Measurements from ENCODE around the gene DFFA. TPM values are rescaled to one million over a fixed set of nuclear protein-coding genes. Genes with fewer than 3 reads are reported as not detected.

The DFFA gene
- total RNA-seq, 1 experiment from 2014 or later: 86.5 TPM

- TF ChIP-seq, protein P1, sequence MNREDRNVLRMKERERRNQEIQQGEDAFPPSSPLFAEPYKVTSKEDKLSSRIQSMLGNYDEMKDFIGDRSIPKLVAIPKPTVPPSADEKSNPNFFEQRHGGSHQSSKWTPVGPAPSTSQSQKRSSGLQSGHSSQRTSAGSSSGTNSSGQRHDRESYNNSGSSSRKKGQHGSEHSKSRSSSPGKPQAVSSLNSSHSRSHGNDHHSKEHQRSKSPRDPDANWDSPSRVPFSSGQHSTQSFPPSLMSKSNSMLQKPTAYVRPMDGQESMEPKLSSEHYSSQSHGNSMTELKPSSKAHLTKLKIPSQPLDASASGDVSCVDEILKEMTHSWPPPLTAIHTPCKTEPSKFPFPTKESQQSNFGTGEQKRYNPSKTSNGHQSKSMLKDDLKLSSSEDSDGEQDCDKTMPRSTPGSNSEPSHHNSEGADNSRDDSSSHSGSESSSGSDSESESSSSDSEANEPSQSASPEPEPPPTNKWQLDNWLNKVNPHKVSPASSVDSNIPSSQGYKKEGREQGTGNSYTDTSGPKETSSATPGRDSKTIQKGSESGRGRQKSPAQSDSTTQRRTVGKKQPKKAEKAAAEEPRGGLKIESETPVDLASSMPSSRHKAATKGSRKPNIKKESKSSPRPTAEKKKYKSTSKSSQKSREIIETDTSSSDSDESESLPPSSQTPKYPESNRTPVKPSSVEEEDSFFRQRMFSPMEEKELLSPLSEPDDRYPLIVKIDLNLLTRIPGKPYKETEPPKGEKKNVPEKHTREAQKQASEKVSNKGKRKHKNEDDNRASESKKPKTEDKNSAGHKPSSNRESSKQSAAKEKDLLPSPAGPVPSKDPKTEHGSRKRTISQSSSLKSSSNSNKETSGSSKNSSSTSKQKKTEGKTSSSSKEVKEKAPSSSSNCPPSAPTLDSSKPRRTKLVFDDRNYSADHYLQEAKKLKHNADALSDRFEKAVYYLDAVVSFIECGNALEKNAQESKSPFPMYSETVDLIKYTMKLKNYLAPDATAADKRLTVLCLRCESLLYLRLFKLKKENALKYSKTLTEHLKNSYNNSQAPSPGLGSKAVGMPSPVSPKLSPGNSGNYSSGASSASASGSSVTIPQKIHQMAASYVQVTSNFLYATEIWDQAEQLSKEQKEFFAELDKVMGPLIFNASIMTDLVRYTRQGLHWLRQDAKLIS (CRISPR knock-in tag; IDR thresholded peaks at IDR 0.05; ENCODE audit: borderline replicate concordance): no peak
- TF ChIP-seq JUN (CRISPR knock-in tag; IDR thresholded peaks at IDR 0.05) (no peak), NFE2L1 (CRISPR knock-in tag; IDR thresholded peaks at IDR 0.05) (0 out of 2 replicates have a peak, but pooled peaks have one; percentile 0), NR1H2 (CRISPR knock-in tag; IDR thresholded peaks at IDR 0.05) (no peak), ZNF396 (CRISPR knock-in tag; IDR thresholded peaks at IDR 0.05; ENCODE audit: borderline replicate concordance) (no peak), ATF6 (CRISPR knock-in tag; IDR thresholded peaks at IDR 0.05) (no peak), JAZF1 (CRISPR knock-in tag; IDR thresholded peaks at IDR 0.05) (no peak), ARID4B (CRISPR knock-in tag; IDR thresholded peaks at IDR 0.05; ENCODE audit: borderline replicate concordance) (no peak), RORB (CRISPR knock-in tag; IDR thresholded peaks at IDR 0.05) (no peak), GTF2I (CRISPR knock-in tag; conservative IDR thresholded peaks at IDR 0.05) (no peak), FOXK1 (CRISPR knock-in tag; IDR thresholded peaks at IDR 0.05) (no peak), STAT6 (CRISPR knock-in tag; conservative IDR thresholded peaks at IDR 0.05; ENCODE audit: low read depth) (no peak)
- TF ChIP-seq, protein P2, sequence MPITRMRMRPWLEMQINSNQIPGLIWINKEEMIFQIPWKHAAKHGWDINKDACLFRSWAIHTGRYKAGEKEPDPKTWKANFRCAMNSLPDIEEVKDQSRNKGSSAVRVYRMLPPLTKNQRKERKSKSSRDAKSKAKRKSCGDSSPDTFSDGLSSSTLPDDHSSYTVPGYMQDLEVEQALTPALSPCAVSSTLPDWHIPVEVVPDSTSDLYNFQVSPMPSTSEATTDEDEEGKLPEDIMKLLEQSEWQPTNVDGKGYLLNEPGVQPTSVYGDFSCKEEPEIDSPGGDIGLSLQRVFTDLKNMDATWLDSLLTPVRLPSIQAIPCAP (CRISPR knock-in tag; IDR thresholded peaks at IDR 0.05): no peak
- TF ChIP-seq, protein P3, sequence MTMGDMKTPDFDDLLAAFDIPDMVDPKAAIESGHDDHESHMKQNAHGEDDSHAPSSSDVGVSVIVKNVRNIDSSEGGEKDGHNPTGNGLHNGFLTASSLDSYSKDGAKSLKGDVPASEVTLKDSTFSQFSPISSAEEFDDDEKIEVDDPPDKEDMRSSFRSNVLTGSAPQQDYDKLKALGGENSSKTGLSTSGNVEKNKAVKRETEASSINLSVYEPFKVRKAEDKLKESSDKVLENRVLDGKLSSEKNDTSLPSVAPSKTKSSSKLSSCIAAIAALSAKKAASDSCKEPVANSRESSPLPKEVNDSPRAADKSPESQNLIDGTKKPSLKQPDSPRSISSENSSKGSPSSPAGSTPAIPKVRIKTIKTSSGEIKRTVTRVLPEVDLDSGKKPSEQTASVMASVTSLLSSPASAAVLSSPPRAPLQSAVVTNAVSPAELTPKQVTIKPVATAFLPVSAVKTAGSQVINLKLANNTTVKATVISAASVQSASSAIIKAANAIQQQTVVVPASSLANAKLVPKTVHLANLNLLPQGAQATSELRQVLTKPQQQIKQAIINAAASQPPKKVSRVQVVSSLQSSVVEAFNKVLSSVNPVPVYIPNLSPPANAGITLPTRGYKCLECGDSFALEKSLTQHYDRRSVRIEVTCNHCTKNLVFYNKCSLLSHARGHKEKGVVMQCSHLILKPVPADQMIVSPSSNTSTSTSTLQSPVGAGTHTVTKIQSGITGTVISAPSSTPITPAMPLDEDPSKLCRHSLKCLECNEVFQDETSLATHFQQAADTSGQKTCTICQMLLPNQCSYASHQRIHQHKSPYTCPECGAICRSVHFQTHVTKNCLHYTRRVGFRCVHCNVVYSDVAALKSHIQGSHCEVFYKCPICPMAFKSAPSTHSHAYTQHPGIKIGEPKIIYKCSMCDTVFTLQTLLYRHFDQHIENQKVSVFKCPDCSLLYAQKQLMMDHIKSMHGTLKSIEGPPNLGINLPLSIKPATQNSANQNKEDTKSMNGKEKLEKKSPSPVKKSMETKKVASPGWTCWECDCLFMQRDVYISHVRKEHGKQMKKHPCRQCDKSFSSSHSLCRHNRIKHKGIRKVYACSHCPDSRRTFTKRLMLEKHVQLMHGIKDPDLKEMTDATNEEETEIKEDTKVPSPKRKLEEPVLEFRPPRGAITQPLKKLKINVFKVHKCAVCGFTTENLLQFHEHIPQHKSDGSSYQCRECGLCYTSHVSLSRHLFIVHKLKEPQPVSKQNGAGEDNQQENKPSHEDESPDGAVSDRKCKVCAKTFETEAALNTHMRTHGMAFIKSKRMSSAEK (CRISPR knock-in tag; IDR thresholded peaks at IDR 0.05; ENCODE audit: borderline replicate concordance): no peak
- TF ChIP-seq, protein P4, sequence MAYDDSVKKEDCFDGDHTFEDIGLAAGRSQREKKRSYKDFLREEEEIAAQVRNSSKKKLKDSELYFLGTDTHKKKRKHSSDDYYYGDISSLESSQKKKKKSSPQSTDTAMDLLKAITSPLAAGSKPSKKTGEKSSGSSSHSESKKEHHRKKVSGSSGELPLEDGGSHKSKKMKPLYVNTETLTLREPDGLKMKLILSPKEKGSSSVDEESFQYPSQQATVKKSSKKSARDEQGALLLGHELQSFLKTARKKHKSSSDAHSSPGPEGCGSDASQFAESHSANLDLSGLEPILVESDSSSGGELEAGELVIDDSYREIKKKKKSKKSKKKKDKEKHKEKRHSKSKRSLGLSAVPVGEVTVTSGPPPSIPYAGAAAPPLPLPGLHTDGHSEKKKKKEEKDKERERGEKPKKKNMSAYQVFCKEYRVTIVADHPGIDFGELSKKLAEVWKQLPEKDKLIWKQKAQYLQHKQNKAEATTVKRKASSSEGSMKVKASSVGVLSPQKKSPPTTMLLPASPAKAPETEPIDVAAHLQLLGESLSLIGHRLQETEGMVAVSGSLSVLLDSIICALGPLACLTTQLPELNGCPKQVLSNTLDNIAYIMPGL (CRISPR knock-in tag; IDR thresholded peaks at IDR 0.05): no peak
These were observed 41.1 kb downstream of the DFFA start (continued) for GRCh38 chr1:10431070-10431730.

Measured in WTC11 (cell line).